GM19240 (cell line): Measurements from ENCODE around the gene MFRP.

Experiments used
- DNase-seq: peaks from one replicate; pipeline ENCODE4 v3.0.0; 2011; ENCODE audit warnings: low spot score; ENCODE audit not compliant: insufficient read length

MFRP gene

GRCh38 chr11:119359365-119360214 is 13.1 kb upstream of the MFRP start:
- no peak for DNase-seq

DNA sequence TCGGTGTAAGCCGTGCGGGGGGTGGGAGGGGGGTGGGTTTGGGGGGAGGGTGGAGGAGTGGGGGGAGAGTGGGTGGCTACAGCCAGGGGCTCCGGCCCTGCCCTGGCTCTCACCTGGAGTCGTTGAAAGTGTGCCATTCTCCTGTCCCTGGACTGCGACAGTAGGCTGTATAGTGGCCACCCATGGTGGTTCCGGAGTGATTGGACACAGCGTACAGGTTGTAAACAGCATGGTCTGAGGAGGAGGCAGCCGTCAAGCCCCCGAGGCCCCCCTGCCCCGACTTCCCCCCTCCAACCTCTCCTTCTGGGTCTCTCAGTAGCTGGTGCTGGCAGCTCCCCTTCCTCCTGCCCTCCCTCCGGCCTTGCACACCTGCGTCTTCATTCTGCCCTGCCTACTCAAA is 10.6 kb upstream of the MFRP start:
- no peak for DNase-seq

GRCh38 chr11:119356349-119357031 is 10.0 kb upstream of the MFRP start:
- DNase-seq: peak; percentile 91

- DNase-seq: no peak
These were observed 8.8 kb upstream of the MFRP start for GRCh38 chr11:119355091-119355843.

GRCh38 chr11:119352857-119353260 is 6.4 kb upstream of the MFRP start:
- no peak for DNase-seq

DNA sequence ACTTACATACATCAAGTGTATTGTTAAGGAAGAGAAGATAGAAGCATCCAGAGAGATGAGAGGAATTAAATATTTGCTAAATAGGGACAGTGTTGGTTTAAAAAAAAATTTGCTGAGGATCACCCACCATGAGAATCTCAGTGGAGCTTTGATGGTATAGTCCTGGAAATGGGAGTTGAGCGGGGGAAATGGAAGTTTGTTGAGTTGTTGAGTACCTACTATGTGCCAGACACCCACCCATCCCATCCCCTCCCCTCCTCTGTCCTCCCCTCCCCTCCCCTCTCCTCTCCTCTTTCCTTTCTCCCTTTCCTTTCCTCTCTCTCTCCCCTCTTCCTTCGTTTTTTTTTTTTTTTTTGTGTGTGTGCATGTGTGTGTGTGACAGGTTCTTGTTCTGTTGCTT is 4.7 kb upstream of the MFRP start:
- DNase-seq: no peak

GRCh38 chr11:119350302-119350701 is 3.8 kb upstream of the MFRP start:
- DNase-seq: no peak

GRCh38 chr11:119347940-119348605 is 1.6 kb upstream of the MFRP start:
- DNase-seq: no peak

DNA sequence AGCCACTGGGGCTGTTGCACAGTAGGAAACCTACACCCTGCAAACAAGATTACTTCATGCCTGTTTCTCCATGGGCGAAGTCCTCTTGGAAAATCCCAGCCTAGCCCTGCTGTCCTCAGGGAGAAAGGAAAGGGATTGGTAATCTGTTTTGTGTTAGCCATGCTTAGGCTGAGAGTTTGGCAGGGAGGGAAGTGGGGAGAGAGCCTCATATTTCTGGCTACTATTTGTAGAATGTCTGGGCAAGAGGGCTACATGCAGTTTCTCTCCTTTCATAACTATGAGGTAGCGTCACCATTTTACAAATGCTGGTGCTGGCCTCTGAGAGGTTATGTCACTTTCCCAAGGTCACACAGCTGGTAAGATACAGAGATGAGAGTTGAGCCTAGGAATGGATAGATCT is 737 bp upstream of the MFRP start:
- DNase-seq: no peak

DNA sequence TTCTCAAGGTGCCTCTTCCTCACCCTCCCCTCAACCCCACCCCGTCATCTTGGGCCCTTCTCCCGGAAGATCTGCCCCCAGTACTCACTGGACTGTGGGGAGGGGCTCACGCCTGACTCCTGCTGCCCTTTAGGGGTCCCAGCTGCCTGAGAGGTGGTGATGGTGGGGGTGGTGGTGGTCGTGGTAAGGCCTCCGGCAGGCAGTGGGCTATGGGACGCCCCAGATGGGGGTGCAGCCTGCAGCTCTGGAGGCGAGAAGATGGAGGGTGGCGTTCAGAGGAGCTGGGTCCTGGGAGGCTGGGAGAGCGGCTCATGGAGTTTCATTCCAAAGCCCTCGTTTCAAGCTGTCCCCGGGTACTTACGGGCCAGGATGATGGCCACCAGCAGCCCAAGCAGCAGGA is 820 bp downstream of the MFRP start:
- DNase-seq: no peak

- DNase-seq: no peak
These were observed 2.1 kb downstream of the MFRP start for GRCh38 chr11:119344291-119345010.

DNA sequence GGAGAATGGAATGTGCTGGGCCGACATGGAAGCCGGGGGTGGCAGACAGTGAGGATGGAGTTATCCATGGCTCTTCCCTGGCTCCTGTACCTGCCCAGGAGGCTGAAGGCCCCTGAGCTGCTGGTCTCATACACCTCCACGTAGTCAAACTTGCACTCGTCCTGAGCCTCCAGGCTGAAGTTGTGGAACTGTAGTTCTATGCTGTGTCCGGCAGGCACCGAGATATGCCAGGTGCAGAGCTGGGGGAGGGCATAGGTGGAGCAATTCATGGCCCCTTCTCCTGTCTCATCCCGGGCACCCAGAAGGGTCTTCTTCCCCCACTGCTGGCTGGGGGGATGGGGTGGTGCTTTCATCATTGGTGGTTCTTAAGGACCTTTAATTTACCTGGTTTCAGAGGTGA is 2.8 kb downstream of the MFRP start:
- DNase-seq: no peak

DNA sequence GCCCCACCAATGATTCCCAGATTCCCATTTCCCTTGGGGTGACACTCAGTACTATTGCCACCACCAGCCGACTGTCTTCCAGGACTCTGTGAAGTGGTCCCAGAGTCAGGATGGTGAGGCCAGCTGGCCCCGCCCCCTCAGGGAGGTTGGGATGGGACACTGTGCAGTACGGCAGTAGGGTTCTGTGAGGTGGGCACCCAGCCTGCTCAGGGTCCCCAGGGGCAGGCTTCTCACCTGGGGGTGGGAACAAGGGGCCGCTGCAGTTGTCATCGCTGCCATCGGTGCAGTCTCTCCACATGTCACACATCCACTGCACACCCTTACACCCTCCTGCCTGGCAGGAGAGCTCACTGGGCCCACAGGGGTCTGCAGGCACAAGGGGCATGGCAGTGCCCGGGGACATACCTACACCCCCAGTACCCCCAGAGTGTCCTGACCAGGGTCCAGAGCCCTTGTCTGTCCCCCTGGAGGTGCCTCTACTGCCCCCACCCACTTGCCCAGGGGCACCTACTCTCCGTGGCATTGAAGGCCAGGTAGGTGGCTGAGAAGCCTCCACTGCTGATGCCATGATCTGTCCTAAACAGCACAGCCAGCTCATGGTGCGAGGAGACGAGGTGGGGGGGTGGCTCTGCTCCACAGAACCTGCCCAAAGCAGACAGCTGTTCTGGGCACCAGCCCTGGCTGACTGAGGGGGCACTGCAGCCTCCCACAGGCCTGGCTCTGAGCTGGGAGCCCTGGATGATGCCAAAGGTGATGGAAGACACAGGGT is 4.0 kb downstream of the MFRP start:
- DNase-seq: no peak

DNA sequence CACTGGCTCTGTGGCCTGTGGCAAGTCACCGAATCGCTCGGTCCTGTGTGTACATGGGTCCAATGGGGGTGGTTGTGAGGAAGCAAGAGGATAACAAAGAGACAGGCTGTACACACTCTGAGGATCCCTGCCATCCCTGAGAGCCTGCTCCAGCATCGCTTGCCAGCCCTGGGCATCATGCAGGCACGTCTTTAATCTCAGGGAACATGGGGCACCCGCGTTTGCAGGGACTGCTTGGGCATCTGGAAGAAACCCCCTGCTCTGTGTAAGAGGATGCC is 4.5 kb downstream of the MFRP start:
- no peak for DNase-seq

GRCh38 chr11:119341222-119342022 is 5.1 kb downstream of the MFRP start:
- DNase-seq: no peak

GRCh38 chr11:119340335-119341221 is 5.9 kb downstream of the MFRP start, which contains the start of gene C1QTNF5:
Gene C1QTNF5 (minus strand): TSS chr11:119340883. CDS start chr11:119340397, 486 bp downstream.
- DNase-seq: no peak

- no peak for DNase-seq
These were observed 6.7 kb downstream of the MFRP start for GRCh38 chr11:119339589-119340334.
